ENCODE results near the gene RNF20.

RNF20 gene

GRCh38 chr9:101498323-101498722 lies 35.3 kb upstream of the RNF20 start:
- DNase-seq (ENCODE audit: low spot score): no peak
- no peak for TF ChIP-seq CTCF (IDR thresholded peaks at IDR 0.05; ENCODE audit: borderline replicate concordance, control extremely low read depth, extremely low read depth, insufficient read depth, missing control alignments)
- in situ Hi-C loops (cut with MboI; ENCODE audit: low sequenced_read_pairs, unreplicated experiment): no loop called here

GRCh38 chr9:101504188-101504587 lies 29.5 kb upstream of the RNF20 start:
- DNase-seq (ENCODE audit: low spot score): no peak
- no peak for TF ChIP-seq CTCF (IDR thresholded peaks at IDR 0.05; ENCODE audit: borderline replicate concordance, control extremely low read depth, extremely low read depth, insufficient read depth, missing control alignments)
- in situ Hi-C loops (cut with MboI; ENCODE audit: low sequenced_read_pairs, unreplicated experiment): no loop called here

- in situ Hi-C loops (cut with MboI; ENCODE audit: low sequenced_read_pairs, unreplicated experiment): no loop called here
- TF ChIP-seq CTCF (IDR thresholded peaks at IDR 0.05; ENCODE audit: borderline replicate concordance, control extremely low read depth, extremely low read depth, insufficient read depth, missing control alignments): no peak
- DNase-seq (ENCODE audit: low spot score): no peak
Measured at GRCh38 chr9:101508211-101508610, 25.4 kb upstream of the RNF20 start.

GRCh38 chr9:101509572-101509971 lies 24.1 kb upstream of the RNF20 start:
- no peak for DNase-seq (ENCODE audit: low spot score)
- in situ Hi-C loops (cut with MboI; ENCODE audit: low sequenced_read_pairs, unreplicated experiment): no loop called here
- TF ChIP-seq CTCF (IDR thresholded peaks at IDR 0.05; ENCODE audit: borderline replicate concordance, control extremely low read depth, extremely low read depth, insufficient read depth, missing control alignments): no peak

- in situ Hi-C loops (cut with MboI; ENCODE audit: low sequenced_read_pairs, unreplicated experiment): no loop called here
- no peak for TF ChIP-seq CTCF (IDR thresholded peaks at IDR 0.05; ENCODE audit: borderline replicate concordance, control extremely low read depth, extremely low read depth, insufficient read depth, missing control alignments)
- DNase-seq (ENCODE audit: low spot score): no peak
Measured at GRCh38 chr9:101510459-101510858, 23.2 kb upstream of the RNF20 start.

- TF ChIP-seq CTCF (IDR thresholded peaks at IDR 0.05; ENCODE audit: borderline replicate concordance, control extremely low read depth, extremely low read depth, insufficient read depth, missing control alignments): no peak
- in situ Hi-C loops (cut with MboI; ENCODE audit: low sequenced_read_pairs, unreplicated experiment): no loop called here
- no peak for DNase-seq (ENCODE audit: low spot score)
Measured at GRCh38 chr9:101511009-101511408, 22.6 kb upstream of the RNF20 start.

GRCh38 chr9:101512116-101512515 lies 21.5 kb upstream of the RNF20 start:
- DNase-seq (ENCODE audit: low spot score): no peak
- TF ChIP-seq CTCF (IDR thresholded peaks at IDR 0.05; ENCODE audit: borderline replicate concordance, control extremely low read depth, extremely low read depth, insufficient read depth, missing control alignments): no peak
- in situ Hi-C loops (cut with MboI; ENCODE audit: low sequenced_read_pairs, unreplicated experiment): no loop called here
